Mesenteric fat pad (tissue), 1 donor: ENCODE measurements around the gene SUPT20HL1. TPM values are rescaled to one million over a fixed set of nuclear protein-coding genes. Genes with fewer than 3 reads are reported as not detected.
"Not testable (repeated sequence)": the region's sequence is repeated elsewhere in the genome, so short reads cannot be mapped to it uniquely, and the experiment has no call there.

ENCODE experiments used
- DNase-seq: peaks from one replicate; pipeline ENCODE4 v3.0.0-alpha.2; 2020; ENCODE audit warnings: low spot score
- long read RNA-seq: library from polyadenylated mRNA; unstranded; transcript quantifications from one replicate; pipeline ENCODE4 v2.0.0, GENCODE V29; 2020
- total RNA-seq: library from RNA; stranded (reverse); fragmentation: NEBNext Ultra II Directional; extraction: Animal tissue kit (Norgen Biotek cat#: 25700); gene quantifications from one replicate; pipeline ENCODE4 v1.2.1, GENCODE V29; 2021
- donor health status: DM: yes; HTN: yes; CAD: no.

SUPT20HL1 gene
- not detected for total RNA-seq
- long read RNA-seq, result 0 reads

GRCh38 chrX:24360272-24360671 lies at the start of gene SUPT20HL1:
Gene SUPT20HL1, plus strand, starts transcription at chrX:24360639. Its CDS starts 2,122 bp downstream, at chrX:24362761.
- no peak for DNase-seq

DNA sequence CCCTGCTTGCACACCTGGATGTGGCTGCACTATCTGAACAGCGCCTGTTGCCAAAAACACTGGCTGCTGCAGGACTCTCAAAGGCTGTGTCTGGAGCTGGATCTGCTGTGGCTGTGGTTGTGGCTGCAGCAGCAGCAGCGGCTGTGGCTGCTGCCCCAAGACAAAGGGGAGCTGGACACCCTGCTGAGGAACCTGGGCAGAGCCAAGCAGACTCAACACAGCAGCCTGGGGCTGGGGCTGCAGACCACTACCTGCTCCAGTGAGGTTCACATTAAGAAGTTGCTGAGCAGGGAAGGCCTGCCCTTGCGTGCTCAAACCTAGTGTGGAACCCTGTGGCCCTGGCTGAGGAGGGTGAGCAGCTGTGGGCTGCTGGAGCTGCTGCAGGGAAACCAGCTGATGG lies 49.5 kb upstream of the SUPT20HL1 start:
- not testable (repeated sequence) for DNase-seq

- not testable (repeated sequence) for DNase-seq
Observed at GRCh38 chrX:24311507-24312248, 48.8 kb upstream of the SUPT20HL1 start.

GRCh38 chrX:24312249-24312607 lies 48.2 kb upstream of the SUPT20HL1 start:
- DNase-seq, result not testable (repeated sequence)

GRCh38 chrX:24314019-24314635 lies 46.3 kb upstream of the SUPT20HL1 start, which contains the start of gene SUPT20HL2:
Gene SUPT20HL2, minus strand, starts transcription at chrX:24314069. Its CDS starts 754 bp downstream, at chrX:24313315.
- no peak for DNase-seq

DNA sequence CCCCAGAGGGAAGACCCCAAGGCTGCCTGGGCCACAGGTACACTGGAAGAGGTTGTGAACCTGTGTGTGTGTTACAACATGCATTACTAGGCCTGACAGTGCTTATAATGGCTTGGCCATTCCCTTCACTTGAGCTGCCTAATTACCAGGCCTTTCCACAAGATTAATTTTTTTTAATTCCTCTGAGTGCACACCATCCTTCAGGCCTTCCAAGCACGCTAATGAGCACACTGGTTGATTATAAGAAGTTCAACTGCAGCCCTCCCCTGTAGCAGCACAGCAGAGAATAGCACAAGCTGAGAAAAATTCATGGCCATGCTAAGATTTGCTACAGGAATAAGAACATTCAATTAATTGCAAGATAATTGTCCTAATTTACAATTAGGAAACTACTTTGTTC lies 44.3 kb upstream of the SUPT20HL1 start:
- no peak for DNase-seq

DNA sequence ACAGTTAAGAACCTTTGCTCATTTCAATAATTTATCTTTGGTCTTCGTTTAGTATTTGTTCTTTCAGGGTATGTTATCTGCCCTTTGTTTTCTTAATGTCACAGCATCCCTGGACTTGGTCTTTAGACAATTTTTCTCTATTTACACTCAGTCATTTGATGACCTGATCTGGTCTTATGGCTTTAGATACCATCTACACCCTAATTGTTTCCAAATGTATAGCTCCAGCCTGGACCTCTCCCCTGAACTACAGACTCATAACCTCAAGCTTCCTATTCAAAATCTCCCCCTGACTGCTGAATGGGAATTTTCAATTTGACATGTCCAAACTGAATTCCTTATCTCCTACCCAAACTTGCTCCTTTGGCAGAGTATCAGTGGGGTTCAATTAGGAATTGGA lies 42.9 kb upstream of the SUPT20HL1 start:
- no peak for DNase-seq

- DNase-seq, result no peak
Observed at GRCh38 chrX:24321741-24322395, 38.6 kb upstream of the SUPT20HL1 start.

- DNase-seq, result no peak
Observed at GRCh38 chrX:24325231-24325630, 35.2 kb upstream of the SUPT20HL1 start.

DNA sequence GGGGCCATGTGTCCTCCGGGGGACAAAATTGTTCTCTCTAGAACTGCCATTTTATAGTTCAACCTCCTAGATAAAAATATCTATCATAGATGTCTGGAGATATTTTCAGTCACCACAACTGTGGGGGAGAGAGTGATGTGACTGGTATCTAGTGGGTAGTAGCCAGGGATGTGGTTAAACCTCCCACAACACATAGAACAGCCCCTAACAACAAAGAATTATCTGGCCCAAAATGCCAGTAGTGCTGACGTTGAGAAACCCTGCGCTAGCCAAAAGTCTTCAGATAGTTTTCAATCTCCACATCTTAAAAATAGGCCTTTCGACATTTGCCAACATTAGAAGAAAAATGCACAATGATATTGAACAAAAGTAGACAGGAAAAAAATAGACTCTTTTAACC lies 27.6 kb upstream of the SUPT20HL1 start:
- DNase-seq, result no peak

- no peak for DNase-seq
Observed at GRCh38 chrX:24333371-24333770, 27.1 kb upstream of the SUPT20HL1 start.

GRCh38 chrX:24334461-24334860 lies 26.0 kb upstream of the SUPT20HL1 start:
- no peak for DNase-seq

- DNase-seq, result no peak
Observed at GRCh38 chrX:24335871-24336270, 24.6 kb upstream of the SUPT20HL1 start.

GRCh38 chrX:24339911-24340310 lies 20.5 kb upstream of the SUPT20HL1 start:
- DNase-seq, result no peak

GRCh38 chrX:24340501-24340900 lies 19.9 kb upstream of the SUPT20HL1 start:
- DNase-seq, result no peak

- no peak for DNase-seq
Observed at GRCh38 chrX:24341795-24342194, 18.6 kb upstream of the SUPT20HL1 start.

DNA sequence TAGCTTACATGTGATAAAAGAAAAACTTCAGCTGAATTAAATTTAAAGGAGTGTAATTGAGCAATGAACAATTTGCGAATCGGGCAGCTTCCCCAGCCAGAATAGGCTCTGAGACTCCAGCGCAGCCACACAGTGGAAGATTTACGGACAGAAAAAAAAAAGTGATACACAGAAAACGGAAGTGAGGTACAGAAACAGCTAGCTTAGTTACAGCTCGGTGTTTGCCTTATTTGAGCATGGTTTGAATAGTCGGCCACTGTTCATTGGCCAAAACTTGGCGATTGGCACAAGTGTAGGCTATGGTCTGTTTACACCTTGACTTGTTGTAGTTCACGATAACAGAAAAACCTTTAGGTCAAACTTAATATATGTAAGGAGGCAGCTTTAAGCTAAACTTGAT lies 16.7 kb upstream of the SUPT20HL1 start:
- DNase-seq, result no peak

GRCh38 chrX:24347881-24348280 lies 12.6 kb upstream of the SUPT20HL1 start:
- no peak for DNase-seq

DNA sequence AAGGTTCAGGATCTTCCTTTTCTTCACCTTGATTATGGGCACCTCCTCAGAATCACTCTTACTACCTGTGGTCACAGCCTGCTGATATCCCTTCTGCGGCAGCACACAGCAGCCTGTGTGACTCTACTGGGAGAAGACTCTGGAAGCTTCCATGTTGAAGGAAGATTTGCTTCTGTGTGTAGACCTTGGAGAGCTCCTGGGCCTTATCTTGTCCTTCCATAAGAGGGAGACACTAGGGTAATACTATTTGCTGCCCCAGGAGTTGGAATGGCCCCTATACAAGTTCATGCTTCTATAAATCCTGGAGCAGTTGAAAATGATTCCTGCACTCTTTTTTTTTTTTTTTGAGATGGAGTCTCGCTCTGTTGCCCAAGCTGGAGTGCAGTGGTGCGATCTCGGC lies 10.2 kb upstream of the SUPT20HL1 start:
- DNase-seq, result no peak

DNA sequence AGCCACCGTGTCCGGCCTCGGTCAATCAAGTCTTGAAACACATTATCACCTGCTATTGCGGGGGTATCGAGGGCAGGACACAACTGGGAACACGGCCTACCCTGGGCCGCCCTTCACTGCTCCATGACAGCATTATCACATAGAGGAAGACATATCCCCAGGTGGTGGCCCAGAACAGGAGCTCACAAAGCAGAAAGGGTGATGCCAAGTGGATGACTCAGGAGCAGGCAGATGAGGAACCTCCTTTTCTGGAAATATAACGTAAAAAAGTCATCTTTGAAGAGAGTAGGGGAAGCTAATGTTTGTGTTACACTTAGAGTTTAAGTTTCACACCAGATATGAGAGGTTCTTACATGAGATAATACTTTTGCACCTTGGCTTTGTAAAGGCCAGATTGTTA lies 5.3 kb upstream of the SUPT20HL1 start:
- no peak for DNase-seq

- DNase-seq, result no peak
Observed at GRCh38 chrX:24357106-24357505, 3.3 kb upstream of the SUPT20HL1 start.

DNA sequence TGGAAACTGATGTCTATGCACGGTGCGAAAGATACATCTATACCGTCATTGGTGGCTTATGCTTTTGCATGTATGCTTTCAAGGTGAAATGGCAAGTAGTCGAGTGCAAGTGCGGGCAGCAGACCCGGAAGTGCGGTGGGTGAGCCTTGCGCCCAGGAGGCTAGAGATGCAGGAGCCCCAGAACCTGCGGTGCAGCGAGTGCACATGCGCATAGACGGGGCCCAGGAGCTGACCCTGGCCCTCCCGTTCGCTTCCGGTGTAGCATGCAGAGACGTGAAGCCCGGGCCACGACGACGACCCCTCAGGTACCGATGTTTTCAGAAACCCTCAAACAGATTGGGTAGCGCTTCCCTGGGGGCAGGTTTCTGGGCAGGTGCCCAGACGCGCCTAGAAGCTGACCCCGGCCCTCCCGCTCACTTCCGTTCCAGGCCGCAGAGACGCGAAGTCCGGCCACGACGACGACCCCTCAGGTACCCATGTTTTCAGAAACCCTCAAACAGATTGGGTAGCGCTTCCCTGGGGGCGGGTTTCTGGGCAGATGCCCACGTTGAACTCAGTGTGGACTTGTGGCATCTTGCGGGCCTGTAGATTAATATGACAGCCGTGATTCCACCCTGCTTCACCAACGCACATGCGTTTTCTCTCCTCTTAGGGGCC lies 1.8 kb downstream of the SUPT20HL1 start:
- DNase-seq, result not testable (repeated sequence)
